Tibial nerve (tissue), 4 donors: ENCODE results near the gene DNAJC10. TPM values are rescaled to one million over a fixed set of nuclear protein-coding genes. Genes with fewer than 3 reads are reported as not detected.

Source experiments
- DNase-seq, 2 donors: peaks; one replicate each; pipeline ENCODE4 v3.0.0-alpha.2; 2019; ENCODE audit warnings: low spot score in 2 of 2
- H3K27ac ChIP-seq, 4 donors: fragments of 200-600 bp; sonication (generic) in 3 of 4; one replicate each; pipeline ENCODE4 v1.5.1; 2017 to 2019; ENCODE audit warnings: mild to moderate bottlenecking in 1 of 4
- H3K27me3 ChIP-seq, 2 donors: fragments of 200-600 bp; sonication (generic) in 1 of 2; one replicate each; pipeline versions ENCODE4 v1.5.1 to v1.6.0; 2017 to 2019
- H3K36me3 ChIP-seq, 3 donors: fragments of 200-600 bp; sonication (generic); one replicate each; pipeline ENCODE4 v1.5.1; 2018 to 2019
- H3K4me1 ChIP-seq, 4 donors: fragments of 200-600 bp; sonication (generic) in 3 of 4; one replicate each; pipeline ENCODE4 v1.5.1; 2017 to 2019
- H3K4me3 ChIP-seq, 4 donors: fragments of 200-600 bp; sonication (generic) in 3 of 4; one replicate each; pipeline ENCODE4 v1.5.1; 2017 to 2019; ENCODE audit warnings: mild to moderate bottlenecking in 1 of 4, moderate library complexity in 1 of 4
- H3K9me3 ChIP-seq, 4 donors: fragments of 200-600 bp; sonication (generic) in 3 of 4; one replicate each; pipeline ENCODE4 v1.5.1; 2017 to 2019
- EP300 ChIP-seq, 2 donors: sonication (generic); formaldehyde crosslinking; IDR thresholded peaks; one replicate each; pipeline ENCODE4 v1.6.1; 2017; ENCODE audit warnings: antibody characterized with exemption in 2 of 2, mild to moderate bottlenecking in 1 of 2
- POLR2A ChIP-seq, 2 donors: fragments of 450-650 bp; IDR thresholded peaks; one replicate each; pipeline ENCODE4 v1.6.1; 2017; ENCODE audit warnings: antibody characterized with exemption in 2 of 2, mild to moderate bottlenecking in 2 of 2, moderate library complexity in 2 of 2
- WGBS, 2 donors: methylation state at CpG; one replicate each; pipeline ENCODE4 v1.1.5; 2018; 5-methylcytosine and 5-hydroxymethylcytosine counted together
- total RNA-seq, 4 donors: library from RNA; depleted of rRNA; stranded (reverse); fragments of >200 nt; gene quantifications; one replicate each; pipeline ENCODE4 v1.1.0, GENCODE V29; 2016
- TF ChIP-seq, protein P1 (sequence below), 5 experiments: fragments of 200-600 bp in 3 of 5; fragments of 450-650 bp in 2 of 5; sonication (generic) in 3 of 5; IDR thresholded peaks; one replicate each; pipeline ENCODE4 v1.5.1; 2016 to 2019; ENCODE audit warnings: antibody characterized with exemption in 5 of 5, mild to moderate bottlenecking in 3 of 5, moderate library complexity in 2 of 5

The DNAJC10 gene
- total RNA-seq, 4 donors from 2014 or later, result 54.7 to 66.3 (median 62.0) TPM

DNA sequence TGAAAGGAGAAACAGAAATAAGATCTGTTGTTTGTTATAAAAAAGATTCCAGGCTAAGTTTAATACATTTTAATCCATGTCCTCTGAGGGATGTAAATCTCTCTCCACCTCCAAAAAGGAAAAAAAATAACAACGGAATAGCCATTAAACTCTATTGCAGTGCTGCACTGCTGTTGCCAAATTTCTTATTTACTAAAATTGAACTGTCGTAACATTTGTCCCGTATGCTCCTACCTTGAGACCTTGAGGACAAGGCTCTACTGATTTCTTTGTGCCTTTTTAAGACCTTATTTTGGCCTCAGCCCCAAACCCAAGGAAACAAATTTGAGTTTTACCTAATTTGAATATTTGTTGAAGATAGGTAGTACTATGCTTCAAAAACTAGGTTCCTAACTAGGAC, 94.0 kb downstream of the DNAJC10 start:
- Histone ChIP-seq H3K4me1 (no peaks in the 10 kb centered on the region), H3K9me3 (no peaks in the 10 kb centered on the region), H3K27me3 (no peaks in the 10 kb centered on the region), H3K36me3 (no peaks in the 10 kb centered on the region), H3K4me3 (no peak overlapping the region), H3K27ac (no peak overlapping the region)
- TF ChIP-seq POLR2A (IDR thresholded peaks at IDR 0.05) (no peak), EP300 (IDR thresholded peaks at IDR 0.05) (no peak)
- TF ChIP-seq, protein P1, sequence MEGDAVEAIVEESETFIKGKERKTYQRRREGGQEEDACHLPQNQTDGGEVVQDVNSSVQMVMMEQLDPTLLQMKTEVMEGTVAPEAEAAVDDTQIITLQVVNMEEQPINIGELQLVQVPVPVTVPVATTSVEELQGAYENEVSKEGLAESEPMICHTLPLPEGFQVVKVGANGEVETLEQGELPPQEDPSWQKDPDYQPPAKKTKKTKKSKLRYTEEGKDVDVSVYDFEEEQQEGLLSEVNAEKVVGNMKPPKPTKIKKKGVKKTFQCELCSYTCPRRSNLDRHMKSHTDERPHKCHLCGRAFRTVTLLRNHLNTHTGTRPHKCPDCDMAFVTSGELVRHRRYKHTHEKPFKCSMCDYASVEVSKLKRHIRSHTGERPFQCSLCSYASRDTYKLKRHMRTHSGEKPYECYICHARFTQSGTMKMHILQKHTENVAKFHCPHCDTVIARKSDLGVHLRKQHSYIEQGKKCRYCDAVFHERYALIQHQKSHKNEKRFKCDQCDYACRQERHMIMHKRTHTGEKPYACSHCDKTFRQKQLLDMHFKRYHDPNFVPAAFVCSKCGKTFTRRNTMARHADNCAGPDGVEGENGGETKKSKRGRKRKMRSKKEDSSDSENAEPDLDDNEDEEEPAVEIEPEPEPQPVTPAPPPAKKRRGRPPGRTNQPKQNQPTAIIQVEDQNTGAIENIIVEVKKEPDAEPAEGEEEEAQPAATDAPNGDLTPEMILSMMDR (IDR thresholded peaks at IDR 0.05), result no peak
- 62 to 78% methylated on average over 3 of the region's 3 CpGs for WGBS, 2 donors
- no peak for DNase-seq

GRCh38 chr2:182814380-182814779, 98.3 kb downstream of the DNAJC10 start:
- Histone ChIP-seq H3K9me3 (no peaks in the 10 kb centered on the region), H3K36me3 (no peaks in the 10 kb centered on the region), H3K27me3 (no peaks in the 10 kb centered on the region), H3K4me1 (peaks cover 0 to 9% (median 0%) of the 10 kb centered on the region in 4 donors), H3K4me3 (no peak overlapping the region), H3K27ac (no peak overlapping the region)
- TF ChIP-seq POLR2A (IDR thresholded peaks at IDR 0.05) (no peak), EP300 (IDR thresholded peaks at IDR 0.05) (no peak)
- TF ChIP-seq, protein P1 (IDR thresholded peaks at IDR 0.05), result no peak
- 90 to 98% methylated on average over 6 of the region's 6 CpGs for WGBS, 2 donors
- no peak for DNase-seq

DNA sequence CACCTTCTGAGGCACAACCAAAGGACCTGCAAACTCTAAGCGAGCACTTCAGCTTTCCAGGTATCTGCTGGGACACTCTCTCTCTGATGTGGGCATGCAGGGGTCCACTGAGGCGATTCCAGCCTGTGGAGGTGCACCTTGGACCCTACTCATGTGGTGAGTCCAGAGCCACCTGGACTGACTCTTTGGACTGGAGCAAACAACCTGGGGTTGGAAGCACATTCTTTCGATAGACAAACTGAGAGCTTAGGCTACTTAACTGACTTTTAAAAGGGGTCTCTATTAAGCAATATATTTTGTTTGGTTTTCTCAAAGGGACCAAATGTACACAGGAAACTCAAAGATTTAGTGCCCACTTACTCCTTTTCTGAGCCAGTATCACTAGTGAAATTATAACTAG, 98.7 kb downstream of the DNAJC10 start:
- Histone ChIP-seq H3K27ac (no peak overlapping the region), H3K27me3 (no peaks in the 10 kb centered on the region), H3K4me3 (no peak overlapping the region), H3K9me3 (no peaks in the 10 kb centered on the region), H3K4me1 (peaks cover 0 to 9% (median 0%) of the 10 kb centered on the region in 4 donors), H3K36me3 (no peaks in the 10 kb centered on the region)
- WGBS, 2 donors, result 91 to 100% methylated on average over 3 of the region's 3 CpGs
- no peak for TF ChIP-seq EP300 (IDR thresholded peaks at IDR 0.05)
- TF ChIP-seq POLR2A (IDR thresholded peaks at IDR 0.05), result no peak
- TF ChIP-seq, protein P1 (IDR thresholded peaks at IDR 0.05), result no peak
- DNase-seq, result no peak

DNA sequence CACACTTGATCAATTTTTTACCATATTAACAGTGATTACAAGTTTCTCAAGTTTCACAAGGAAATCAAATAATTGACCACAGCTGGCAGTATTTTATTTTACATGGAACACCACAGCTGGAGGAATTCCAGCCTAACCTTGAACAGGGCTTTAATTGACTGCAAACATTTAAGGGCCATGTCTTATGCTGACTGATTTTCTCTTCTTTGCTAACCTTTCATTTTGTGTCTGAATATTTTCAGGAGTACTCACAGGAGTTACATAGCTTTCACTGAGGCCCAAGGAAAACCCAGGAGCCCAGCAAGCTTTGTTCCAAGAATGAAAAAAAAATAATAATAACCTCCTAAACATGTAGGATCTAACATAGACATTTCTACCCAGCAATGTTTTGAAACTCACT, 100.8 kb downstream of the DNAJC10 start:
- Histone ChIP-seq H3K4me3 (no peak overlapping the region), H3K4me1 (peaks cover 0 to 9% (median 0%) of the 10 kb centered on the region in 4 donors), H3K27ac (no peak overlapping the region), H3K27me3 (no peaks in the 10 kb centered on the region), H3K36me3 (no peaks in the 10 kb centered on the region), H3K9me3 (no peaks in the 10 kb centered on the region)
- DNase-seq, result no peak
- TF ChIP-seq, protein P1 (IDR thresholded peaks at IDR 0.05), result no peak
- no peak for TF ChIP-seq POLR2A (IDR thresholded peaks at IDR 0.05)
- TF ChIP-seq EP300 (IDR thresholded peaks at IDR 0.05), result no peak

- Histone ChIP-seq H3K27me3 (no peaks in the 10 kb centered on the region), H3K4me3 (no peak overlapping the region), H3K27ac (no peak overlapping the region), H3K4me1 (peaks cover 0 to 9% (median 0%) of the 10 kb centered on the region in 4 donors), H3K36me3 (no peaks in the 10 kb centered on the region), H3K9me3 (no peaks in the 10 kb centered on the region)
- no peak for DNase-seq
- WGBS, 2 donors, result 30 to 32% methylated on average over 2 of the region's 2 CpGs
- TF ChIP-seq POLR2A (IDR thresholded peaks at IDR 0.05) (no peak), EP300 (IDR thresholded peaks at IDR 0.05) (no peak)
- TF ChIP-seq, protein P1 (IDR thresholded peaks at IDR 0.05), result no peak
Observed at GRCh38 chr2:182817558-182817957, 101.5 kb downstream of the DNAJC10 start.
